Epithelial cell of esophagus (primary cell): ENCODE results near the gene CHCHD3.

Source experiments
- DNase-seq: peaks from one replicate; pipeline ENCODE4 v3.0.0; 2010; ENCODE audit warnings: low read depth
- H3K4me3 ChIP-seq: 2 replicates; pipeline ENCODE4 v1.5.1; 2011; ENCODE audit warnings: mild to moderate bottlenecking, low read length, control low read depth
- TF ChIP-seq, protein P1 (sequence below): IDR thresholded peaks from 2 replicates; pipeline ENCODE4 v1.5.1; 2011; ENCODE audit warnings: low read depth, mild to moderate bottlenecking, low read length, control low read depth, inconsistent platforms; ENCODE audit not compliant: insufficient read depth; ENCODE audit errors: missing control alignments

The CHCHD3 gene

DNA sequence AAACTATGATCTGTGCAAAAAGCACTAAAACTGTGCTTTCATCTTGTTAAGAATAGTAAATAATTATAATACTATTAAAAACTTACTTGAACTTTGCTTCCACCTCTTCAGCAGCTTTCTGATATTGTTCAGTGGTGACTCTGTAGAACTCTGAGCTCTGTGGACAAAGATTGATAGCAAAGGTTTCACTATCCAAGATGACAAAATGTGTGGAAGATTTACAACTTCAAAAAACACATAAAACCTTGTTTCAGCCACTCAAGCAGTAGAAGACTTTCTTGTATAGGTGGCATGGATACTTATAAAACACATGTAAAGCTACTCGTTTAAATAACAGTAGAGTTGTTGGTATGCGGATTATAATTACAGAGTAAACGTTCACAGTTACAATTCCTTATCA lies 243.6 kb downstream of the CHCHD3 start:
- no peak overlapping the region for H3K4me3 ChIP-seq
- TF ChIP-seq, protein P1, sequence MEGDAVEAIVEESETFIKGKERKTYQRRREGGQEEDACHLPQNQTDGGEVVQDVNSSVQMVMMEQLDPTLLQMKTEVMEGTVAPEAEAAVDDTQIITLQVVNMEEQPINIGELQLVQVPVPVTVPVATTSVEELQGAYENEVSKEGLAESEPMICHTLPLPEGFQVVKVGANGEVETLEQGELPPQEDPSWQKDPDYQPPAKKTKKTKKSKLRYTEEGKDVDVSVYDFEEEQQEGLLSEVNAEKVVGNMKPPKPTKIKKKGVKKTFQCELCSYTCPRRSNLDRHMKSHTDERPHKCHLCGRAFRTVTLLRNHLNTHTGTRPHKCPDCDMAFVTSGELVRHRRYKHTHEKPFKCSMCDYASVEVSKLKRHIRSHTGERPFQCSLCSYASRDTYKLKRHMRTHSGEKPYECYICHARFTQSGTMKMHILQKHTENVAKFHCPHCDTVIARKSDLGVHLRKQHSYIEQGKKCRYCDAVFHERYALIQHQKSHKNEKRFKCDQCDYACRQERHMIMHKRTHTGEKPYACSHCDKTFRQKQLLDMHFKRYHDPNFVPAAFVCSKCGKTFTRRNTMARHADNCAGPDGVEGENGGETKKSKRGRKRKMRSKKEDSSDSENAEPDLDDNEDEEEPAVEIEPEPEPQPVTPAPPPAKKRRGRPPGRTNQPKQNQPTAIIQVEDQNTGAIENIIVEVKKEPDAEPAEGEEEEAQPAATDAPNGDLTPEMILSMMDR, result no peak

GRCh38 chr7:132837529-132837928 lies 244.4 kb downstream of the CHCHD3 start:
- TF ChIP-seq, protein P1, result no peak
- DNase-seq, result no peak
- H3K4me3 ChIP-seq, result no peak overlapping the region

More for the DNA sequence above, 243.6 kb downstream of the CHCHD3 start:
- no peak for DNase-seq

GRCh38 chr7:132836746-132837145 lies 245.1 kb downstream of the CHCHD3 start:
- peak; percentile 17 for DNase-seq
- TF ChIP-seq, protein P1, result no peak
- no peak overlapping the region for H3K4me3 ChIP-seq

- TF ChIP-seq, protein P1, result no peak
- H3K4me3 ChIP-seq, result no peak overlapping the region
- peak; percentile 4 for DNase-seq
Observed at GRCh38 chr7:132830941-132831340, 250.9 kb downstream of the CHCHD3 start.

DNA sequence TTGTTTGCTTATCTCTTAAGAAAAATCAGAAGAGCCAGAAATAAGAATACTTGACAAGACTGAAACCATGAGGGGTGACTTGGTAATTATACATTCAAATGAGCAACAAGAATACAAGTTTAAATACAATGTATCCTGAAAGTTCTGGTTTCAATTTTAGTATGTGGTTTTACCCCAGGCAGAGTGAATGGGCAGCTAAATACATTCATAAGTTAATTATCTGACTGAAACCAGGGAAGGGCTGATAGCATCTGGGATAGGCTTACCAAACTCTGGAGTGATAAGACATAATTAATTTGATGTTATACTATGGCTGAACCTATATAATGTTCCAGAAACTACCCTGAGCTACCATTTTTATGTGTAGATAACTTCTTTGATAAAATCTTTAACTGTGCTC lies 253.4 kb downstream of the CHCHD3 start:
- DNase-seq, result no peak
- TF ChIP-seq, protein P1, result no peak
- H3K4me3 ChIP-seq, result no peak overlapping the region

DNA sequence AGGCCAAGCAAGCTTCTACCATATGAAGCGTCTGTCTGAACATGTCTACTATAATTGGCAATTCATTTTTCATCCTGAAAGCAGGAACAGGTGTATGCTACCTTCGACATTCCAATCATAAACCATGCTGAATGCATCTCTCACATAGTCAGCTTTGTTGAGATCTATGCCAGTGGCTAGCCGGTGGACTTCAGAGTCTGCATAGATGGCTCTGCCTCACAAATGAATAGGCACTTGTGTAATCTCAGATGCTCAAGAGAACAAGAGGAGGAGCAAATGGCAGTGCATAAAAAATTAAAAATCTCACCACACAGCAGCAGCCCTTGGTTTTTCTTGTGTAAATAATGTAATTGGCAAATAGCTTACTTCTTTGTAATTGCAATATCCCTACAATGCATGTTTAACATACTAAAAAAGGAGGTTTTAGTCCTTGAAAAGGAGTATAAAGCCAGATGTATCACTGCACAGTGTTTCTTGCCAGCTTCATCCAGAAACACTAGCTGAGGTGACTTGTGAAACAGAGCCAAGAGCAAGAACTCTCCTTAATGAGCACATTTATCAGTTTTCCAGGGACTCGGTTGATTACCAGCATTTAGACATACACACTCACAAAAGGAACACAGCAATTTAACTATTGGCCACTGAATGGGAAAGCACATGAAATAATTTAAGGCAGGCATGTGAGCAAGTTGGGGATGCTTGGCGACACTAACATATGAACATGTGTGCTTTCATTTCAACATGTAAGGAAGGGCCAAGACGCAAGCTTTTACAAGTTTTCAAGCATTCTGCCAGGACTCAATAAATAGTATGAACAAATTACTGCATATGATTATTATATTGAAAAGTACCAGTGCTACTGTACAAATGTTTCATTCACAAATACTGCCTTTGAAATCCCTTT lies 255.7 kb downstream of the CHCHD3 start:
- DNase-seq, result no peak
- H3K4me3 ChIP-seq, result no peak overlapping the region
- TF ChIP-seq, protein P1, result no peak
